T-helper 1 cell (primary cell): ENCODE data around the gene KRI1.

Experiments
- DNase-seq, 5 donors: peaks; one replicate each; pipeline ENCODE4 v3.0.0-alpha.2; 2012 to 2020

Gene KRI1

GRCh38 chr19:10517760-10518443, 47.9 kb downstream of the KRI1 start:
- no peak for DNase-seq

- no peak for DNase-seq
Measured at GRCh38 chr19:10517361-10517759, 48.5 kb downstream of the KRI1 start, which contains the start of gene S1PR5. Gene S1PR5 (minus strand): TSS chr19:10517447. CDS start chr19:10515011, 2,436 bp downstream.

- no peak for DNase-seq
Measured at GRCh38 chr19:10516671-10517286, 49.0 kb downstream of the KRI1 start.

GRCh38 chr19:10516064-10516385, 49.8 kb downstream of the KRI1 start:
- no peak for DNase-seq

- peak in 2 of 5 donors; percentile 17 to 35 for DNase-seq
Measured at GRCh38 chr19:10514211-10515145, 51.3 kb downstream of the KRI1 start.

GRCh38 chr19:10513223-10513622, 52.6 kb downstream of the KRI1 start:
- DNase-seq = no peak

- peak; percentile 17 to 57 (median 38) for DNase-seq
Measured at GRCh38 chr19:10510301-10510802, 55.5 kb downstream of the KRI1 start.

- DNase-seq = no peak
Measured at GRCh38 chr19:10508707-10509106, 57.1 kb downstream of the KRI1 start.

- no peak for DNase-seq
Measured at GRCh38 chr19:10508036-10508435, 57.8 kb downstream of the KRI1 start.

GRCh38 chr19:10505583-10506229, 60.1 kb downstream of the KRI1 start:
- peak; percentile 50 to 80 (median 65) for DNase-seq
